HG03095 (cell line): ENCODE measurements around the gene TUBB2B.

Experiments used
- ATAC-seq: cut with Tn5 transposase; IDR thresholded peaks from one replicate; pipeline ENCODE4 v1.9.1; 2021; ENCODE audit warnings: moderate library complexity; ENCODE audit not compliant: unreplicated experiment

TUBB2B gene

DNA sequence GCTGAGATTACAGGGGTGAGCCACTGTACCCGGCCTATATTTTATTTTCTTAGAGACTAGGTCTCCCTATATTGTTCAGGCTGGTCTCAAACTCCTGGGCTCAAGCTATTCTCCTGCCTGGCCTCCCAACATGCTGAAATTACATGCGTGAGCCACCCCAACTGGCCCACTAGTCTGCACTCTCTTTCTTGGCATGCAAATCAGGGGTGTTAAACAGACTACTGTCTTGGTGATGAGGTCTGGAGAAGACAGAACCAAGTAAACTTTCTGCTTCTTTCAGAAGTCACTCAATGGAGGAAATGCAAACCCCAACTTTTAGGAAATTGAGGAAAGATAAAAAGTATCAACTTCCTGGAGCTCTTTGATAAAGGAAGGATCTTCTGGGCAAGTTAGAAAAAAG lies 8.0 kb upstream of the TUBB2B start:
- no peak for ATAC-seq

DNA sequence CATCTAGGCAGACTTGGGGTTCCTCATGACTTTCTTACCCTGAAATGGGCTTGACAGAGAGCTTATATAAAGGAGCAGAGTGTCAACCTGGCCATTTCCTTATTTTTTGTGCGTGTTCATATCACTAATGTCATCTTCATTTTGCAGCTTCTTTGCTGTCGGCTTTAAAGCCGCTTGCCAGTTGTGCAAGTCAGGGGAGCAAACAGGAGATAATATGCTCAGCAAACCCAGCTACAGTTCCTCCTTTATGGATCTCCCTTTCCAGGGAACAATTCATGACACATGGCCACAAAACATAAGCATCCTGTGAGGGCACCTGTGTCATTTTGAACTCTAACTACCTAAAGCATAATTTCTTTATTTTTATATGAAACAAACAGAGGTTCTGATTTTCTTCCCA lies 6.5 kb upstream of the TUBB2B start:
- no peak for ATAC-seq

DNA sequence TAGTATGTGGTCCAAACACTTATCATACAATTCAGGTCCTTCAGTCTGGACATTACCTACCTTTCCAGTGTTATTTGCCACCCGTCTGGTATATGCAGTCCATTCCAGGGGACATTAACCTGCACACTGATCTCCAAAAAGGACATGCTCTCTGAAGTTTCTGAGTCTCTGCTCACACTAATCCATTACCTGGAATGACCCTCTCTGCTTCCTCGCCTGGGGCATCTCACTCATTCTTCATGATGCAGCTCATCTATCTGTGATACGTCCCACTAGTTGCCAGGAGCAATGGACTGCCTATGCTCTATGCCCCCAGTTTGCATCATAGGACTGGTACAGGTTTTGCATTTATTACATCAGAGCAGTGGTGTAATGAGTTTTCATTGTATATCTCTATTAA lies 5.9 kb upstream of the TUBB2B start:
- ATAC-seq, result no peak

DNA sequence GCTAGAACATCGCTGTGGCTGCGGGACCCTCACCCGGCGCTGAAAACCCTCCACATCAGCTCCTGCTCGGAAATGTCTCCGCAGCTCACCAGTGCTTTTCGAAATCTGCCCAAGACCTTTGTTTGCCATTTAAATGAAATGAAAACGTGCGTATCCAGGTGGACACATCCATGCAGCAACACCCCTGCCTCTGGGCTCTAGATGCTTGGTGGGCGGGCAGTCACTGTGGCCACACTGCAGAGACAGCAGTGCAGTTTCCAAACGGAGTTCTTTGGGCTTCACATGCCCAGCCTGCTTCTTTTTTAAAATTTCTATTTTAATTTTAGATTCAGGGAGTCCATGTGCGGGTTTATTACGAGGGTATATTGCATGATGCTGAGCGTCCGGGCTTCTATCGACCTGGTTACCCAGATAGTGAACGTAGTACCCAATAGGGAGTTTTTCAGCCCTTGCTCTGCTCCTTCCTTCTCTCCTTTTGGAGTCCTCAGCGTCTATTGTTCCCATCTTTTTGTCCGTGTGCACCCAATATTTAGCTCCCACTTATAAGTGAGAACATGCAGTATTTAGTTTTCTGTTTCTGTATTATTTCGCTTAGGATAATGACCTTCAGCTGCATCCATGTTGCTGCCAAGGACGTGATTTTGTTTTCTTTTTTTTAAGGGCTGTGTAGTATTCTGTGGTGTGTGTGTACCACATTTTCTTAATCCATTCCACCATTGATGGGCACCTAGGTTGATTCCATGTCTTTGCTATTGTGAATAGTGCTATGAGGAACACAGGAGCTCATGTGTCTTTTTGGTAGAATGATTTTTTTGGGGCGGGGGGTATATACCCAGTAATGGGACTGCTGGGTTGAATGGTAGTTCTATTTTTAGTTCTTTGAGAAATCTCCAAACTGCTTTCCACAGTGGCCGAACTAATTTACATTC lies 4.8 kb upstream of the TUBB2B start:
- ATAC-seq, result no peak

DNA sequence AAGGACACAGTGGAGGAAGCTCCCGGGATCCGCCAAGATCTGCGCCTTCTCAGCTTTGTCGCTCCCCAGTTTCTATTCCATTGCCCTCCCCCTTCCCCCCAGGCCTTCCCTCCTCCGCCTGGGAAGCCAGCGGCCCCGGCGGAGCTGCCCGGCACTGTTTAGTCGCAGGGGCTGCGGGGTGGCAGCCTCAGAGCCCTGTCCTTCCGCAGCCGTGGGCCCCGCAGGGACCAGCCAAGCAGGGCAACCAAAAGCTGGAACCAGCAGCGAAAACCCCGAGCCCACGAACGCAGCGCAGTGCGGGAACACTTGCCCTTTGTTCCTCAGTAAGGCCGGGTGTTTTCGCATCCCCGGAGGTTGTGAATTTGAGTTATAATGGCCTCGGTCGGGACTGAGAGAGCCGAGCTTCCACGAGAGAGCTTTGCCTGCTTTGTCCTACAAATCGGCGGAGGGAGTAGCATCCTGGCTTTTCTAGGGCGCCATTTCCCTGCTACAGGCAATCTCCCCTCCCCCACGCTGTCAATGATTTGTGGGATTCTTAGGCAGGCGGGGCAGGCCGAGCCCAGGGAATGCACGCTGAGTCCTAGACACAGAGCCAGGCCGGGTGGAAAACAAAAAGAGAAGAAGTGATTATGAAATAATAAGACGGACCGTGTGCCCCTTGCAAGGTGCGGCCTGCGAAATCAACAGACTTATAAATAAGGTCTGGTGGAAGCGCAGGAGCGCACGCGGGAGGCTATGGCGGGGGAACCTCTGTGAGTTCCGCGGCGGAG lies 4.0 kb upstream of the TUBB2B start:
- ATAC-seq, result no peak

DNA sequence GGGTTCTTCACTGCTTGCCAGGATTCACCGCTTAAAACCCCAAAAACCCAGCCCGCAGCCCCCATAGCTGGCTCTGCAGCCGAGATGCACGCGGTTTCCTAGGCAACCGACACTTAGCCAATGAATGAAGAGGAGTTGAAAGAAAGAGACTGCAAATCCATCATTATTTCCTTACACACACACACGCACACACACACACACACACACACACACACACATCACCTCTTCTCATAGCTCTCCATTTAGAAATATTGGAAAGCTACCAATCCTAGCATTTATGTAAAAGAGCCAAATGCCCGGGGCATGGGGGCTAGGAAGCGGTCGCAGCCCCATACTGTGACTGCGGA lies 3.4 kb upstream of the TUBB2B start:
- no peak for ATAC-seq

DNA sequence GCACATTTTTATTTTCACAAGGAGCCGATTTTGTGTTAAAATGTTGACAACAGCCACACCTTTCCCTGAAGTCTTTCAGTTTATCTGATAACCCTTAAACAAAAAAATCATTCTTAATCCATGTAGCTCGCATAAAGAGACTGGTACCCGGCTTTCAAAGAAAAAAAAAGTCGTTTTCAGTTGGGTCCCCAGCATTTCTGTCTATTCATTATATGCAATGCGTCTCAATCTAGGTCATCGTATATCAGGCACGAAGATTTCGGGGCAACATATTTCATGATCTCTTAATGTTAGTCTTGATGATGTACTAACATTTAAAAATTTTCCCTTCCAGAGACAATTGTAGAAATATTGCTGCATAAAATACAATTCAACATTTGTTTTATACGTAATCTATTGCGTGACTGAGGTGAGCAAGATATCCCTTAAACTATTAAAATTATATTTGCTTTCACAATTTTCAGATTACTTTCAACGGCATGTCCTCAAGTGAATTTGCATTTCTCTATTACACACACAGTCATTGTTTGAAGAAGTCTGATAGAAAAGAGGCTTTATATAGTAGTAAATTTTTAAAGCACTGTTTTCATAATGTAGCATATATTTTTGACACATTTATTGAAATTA lies 2.9 kb upstream of the TUBB2B start:
- ATAC-seq, result no peak

DNA sequence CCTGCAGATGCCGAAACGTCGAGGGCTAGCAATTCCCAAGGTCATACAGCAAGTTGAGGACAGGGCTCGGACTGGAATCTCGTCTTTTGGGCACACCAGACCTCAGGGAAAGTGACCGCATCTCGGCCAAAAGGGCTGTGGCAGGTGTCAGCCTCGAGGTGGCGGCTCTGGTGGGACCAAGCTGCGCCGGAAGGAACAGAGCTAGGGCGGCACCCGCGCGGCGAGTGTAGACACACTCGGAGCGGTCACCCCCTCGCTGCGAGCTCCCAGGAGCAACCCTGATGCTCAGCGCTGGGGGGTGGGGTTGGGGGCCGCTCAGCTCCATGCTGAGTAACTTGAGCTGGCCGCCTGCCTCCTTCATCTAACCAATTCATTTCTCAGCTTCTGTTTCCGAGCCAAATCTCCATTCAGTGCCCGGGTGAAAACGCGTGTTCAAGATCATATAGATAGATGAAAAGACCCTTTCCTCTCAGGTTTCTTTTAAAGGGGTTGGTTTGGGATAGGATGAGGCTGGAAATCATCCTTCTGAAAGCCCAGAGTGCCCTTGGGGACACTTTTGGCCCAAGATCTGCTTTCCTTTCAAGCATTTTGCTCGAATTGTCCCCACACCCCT lies 2.2 kb upstream of the TUBB2B start:
- no peak for ATAC-seq

DNA sequence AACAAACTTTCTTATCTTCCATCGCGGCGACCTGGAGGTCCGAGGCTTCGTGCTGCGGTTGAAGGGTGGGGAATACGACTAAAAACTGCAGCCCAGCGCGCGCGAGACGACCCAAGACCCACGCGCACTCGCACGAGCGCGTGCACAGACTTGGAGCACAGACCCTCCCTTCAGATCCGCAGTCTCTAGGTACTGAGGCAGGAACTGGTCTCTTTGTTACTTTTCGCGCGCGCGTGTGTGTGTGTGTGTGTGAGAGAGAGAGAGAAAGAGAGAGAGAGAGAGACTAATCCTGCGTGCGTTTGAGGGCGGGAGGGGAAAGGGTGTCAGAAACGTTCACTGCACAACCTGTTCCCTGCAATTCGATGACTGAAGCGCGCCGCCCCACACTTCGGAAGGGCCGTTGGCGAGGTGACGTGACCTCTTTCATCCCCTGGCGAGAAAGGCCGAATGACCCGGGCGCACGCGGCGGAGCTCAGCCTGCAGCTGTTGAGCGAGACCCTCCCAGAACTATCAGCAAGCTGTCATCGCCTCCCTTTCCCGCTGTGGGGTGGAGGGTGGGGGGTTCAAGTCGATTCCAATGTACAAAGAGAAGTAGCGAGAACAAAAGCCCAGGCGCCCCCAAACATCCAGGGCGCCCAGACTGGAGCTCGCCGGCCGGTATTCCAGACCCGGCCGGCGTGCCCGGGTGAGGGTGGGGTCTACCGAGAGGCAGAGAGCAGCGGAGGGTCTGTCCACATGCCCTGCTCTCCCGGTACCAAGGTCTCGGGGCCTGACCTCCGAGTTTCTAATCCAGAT lies 1.5 kb upstream of the TUBB2B start:
- no peak for ATAC-seq

DNA sequence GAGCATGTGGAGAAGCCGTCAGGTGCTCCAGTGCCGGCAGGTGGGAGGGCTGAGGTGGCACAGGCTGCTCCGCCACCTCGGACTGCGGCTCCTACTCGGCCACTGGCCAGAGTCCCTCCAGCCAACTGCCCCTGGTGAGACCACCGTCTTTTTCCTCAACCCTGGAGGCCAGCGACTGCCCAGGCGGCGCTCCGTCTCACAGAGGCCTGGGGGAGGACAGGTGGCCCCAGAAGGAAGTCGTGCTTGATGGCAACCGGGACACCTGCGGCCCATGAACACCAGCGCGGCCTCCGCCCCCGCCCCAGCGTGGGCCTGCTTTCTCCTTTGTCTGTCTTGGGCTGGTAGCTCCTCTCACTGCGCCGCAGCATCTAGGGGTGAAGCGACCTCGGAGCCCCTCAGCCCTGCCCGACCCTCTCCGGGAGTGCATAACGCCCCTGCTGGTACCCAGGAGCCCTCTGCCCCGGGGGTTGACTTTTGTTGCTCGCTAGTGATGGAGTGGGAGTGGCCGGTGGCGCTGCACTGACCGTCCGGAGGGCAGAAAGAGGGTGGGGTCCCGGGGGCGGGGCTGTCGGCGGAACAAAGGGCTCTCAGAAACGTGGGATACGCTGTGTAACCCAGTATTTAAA lies 706 bp upstream of the TUBB2B start:
- ATAC-seq, result no peak

DNA sequence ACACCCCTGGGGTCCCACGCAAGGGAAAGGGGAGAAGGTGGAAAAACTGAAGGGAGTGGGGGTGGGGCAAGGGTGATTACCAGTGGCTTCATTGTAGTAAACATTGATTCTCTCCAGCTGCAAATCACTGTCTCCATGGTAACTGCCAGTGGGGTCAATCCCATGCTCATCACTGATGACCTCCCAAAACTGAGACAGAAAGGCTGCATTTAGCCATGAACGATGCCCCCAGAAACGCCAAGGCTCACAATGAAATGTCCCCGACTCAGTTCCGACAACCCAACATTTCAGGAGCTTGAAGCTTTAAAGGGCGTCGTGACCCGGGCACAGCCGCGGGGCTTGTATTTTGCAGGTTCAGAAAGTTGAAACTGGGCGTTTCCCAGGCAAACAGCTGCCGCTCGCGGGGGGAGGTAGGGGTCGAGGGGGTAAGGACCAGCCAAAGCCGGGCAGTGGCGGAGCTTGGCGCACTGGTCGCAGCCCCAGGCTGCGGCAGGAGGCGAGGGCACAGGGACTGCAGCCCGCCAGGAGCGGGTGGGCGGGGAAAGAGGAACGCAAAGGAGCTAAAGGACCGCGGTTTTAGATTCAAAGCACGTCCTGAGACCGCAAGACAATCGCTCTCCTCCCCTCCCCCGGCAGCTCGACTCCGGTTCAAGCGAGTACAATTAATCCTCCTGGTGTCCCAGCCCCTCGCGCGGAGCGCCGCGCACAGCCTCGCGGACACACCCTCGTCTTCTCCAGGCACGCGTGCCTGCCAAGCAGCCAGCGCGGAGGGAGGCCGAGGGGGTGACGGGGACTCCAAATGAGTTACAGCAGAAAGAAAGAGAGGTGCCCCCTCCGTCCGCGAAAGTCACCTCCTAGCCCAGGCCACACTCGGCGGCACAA lies 731 bp downstream of the TUBB2B start:
- ATAC-seq, result no peak

DNA sequence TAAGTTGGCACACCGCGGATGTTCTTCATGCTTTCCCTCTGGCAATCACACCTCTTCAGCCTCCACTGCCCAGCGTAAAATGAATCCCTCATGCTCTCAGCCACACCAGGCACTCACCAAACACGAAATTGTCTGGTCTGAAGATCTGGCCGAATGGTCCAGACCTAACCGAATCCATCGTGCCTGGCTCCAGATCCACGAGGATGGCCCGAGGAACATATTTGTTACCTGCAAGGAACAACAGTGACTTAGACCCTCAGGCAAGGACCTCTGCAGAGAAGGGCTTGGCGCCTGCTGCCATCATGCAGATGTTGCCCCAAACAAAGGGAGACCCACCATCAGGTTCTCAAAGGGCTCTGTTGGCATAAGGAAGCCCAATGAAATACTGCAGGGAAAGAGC lies 1.4 kb downstream of the TUBB2B start:
- ATAC-seq, result no peak

DNA sequence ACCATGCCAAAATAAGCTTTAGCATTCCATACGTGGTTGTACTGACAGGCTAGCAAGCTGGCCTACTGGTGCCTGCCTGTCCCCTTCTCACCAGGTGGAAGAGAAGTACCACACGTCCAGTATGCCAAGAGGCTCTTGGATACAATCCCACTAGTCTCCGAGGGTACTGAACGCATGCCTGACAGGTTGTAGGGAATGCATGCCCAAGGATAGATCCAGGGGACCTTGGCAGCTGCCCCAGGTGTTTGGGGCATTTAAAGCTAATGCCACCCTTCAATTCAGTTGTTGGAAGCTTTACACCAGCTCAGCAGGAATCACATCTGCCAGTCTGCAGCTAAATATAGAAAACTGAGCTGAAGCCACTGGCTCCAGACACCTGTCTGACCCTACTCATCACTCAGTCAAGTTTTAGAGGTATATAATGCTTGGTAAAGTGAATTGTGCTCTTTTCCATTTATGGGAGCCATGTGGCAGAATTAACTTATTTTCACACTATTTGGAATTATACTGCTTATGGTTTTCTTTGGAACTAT lies 4.9 kb downstream of the TUBB2B start:
- no peak for ATAC-seq

DNA sequence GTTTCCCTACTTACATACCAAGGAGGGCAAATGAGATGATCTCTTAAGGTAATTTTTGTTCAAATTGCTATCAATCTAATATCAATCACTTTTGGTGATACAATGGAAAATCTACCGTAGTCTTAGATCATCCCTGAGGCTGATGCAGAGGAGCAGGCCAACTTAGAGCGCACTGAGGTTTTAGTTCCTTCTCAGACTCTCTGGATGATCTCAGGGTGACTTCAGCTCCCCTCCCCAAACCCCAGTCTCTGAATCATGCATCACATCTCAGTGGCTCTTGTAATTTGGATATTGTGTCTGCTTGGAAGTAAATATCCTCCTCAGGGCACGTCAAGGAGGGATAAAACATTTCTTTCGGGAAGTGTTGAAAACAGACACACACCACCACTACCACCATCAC lies 5.9 kb downstream of the TUBB2B start:
- ATAC-seq, result no peak

DNA sequence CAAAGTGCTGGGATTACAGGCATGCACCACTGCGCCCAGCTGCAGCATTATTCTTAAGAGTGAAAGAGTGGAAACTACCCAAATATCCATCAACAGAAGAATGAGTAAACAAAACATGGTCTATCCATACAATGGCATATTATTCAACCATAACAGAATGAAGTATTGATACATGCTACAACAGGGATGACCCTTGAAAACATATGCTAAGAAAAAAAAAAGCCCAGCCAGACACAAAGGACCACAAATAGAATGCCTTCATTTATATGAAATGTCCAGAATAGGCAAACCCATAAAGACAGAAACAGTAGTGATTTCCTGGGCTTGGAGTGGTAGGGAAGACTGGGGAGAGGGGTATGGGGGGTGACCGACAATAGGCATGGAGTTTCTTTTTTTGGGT lies 7.1 kb downstream of the TUBB2B start:
- no peak for ATAC-seq

DNA sequence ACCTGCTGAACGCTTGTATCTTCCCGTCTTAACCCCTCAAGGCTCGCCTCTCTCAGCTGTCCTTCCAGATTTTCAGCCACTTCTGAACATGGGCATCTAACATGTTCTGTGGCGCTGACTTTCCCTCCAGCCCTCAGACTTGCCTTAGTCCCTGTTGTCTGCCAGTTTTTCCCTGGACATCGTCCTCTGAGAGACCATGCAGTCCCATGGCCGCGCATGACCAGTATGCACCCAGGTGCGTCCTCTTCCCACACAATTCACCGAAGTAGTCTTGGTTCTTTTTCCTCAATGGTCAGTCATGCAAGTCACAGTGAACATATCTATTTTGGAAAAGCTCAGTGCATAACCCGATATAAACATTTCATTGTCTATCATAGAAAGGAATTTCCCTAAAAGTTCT lies 9.2 kb downstream of the TUBB2B start:
- no peak for ATAC-seq

DNA sequence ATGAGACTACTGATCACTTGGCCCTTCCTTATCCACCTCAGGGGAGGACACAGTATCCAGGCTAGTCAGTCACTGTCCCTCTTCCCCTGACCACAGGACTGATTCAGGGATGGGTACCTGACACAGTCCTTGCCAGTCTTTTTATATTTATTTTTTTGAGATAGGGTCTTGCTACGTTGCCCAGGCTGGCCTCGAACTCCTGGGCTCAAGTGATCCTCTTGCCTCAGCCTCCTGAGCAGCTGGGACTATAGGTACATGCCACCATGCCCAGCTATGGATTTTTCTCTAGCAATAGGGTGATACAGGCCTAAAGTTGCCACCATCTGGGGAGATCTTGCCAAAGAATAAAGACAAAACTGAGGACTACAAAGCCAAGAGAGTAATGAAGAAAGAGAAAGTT lies 10.2 kb downstream of the TUBB2B start:
- ATAC-seq, result no peak

DNA sequence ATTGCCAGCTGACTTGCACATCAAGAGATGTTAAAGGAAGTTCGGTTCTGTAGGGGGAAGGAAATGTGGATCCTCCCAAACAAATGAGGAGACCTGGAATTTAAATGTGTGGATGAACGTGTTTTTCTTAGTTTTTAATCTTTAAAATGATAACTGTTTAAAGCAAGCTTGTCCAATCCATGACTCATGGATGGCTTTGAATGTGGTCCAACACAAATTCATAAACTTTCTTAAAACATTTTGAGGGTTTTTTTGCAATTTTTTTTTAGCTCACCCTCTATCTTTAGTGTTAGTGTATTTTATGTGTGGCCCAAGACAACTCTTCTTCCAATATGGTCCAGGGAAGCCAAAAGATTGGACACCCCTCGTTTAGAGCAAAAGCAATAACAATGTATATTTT lies 12.6 kb downstream of the TUBB2B start:
- ATAC-seq, result no peak

DNA sequence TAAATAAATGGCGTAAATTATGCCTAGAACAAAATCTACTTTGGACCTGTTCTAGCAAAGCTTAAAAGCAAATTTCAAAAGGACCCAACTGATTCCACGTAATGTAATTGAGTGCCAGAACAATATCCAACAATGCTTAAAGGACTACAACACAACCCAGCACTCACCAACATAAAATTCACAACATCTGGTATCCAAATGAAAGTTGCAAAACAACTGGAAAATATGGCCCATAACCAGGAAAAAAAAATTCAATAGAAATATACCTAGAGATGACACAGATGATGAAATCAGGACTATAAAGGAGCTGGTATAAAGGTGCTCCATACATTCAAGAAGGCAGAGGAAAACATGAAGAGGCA lies 14.1 kb downstream of the TUBB2B start:
- no peak for ATAC-seq
